Activated CD8-positive, alpha-beta memory T cell treated with anti-CD3 and anti-CD28 coated beads, Interleukin-2, amount 50 U/mL, for 1 hour (primary cell): ENCODE measurements around the gene CLDN5.

Source experiments
- DNase-seq: peaks from one replicate; pipeline ENCODE4 v3.0.0-alpha.2; 2020; ENCODE audit errors: extremely low read depth

Gene CLDN5

DNA sequence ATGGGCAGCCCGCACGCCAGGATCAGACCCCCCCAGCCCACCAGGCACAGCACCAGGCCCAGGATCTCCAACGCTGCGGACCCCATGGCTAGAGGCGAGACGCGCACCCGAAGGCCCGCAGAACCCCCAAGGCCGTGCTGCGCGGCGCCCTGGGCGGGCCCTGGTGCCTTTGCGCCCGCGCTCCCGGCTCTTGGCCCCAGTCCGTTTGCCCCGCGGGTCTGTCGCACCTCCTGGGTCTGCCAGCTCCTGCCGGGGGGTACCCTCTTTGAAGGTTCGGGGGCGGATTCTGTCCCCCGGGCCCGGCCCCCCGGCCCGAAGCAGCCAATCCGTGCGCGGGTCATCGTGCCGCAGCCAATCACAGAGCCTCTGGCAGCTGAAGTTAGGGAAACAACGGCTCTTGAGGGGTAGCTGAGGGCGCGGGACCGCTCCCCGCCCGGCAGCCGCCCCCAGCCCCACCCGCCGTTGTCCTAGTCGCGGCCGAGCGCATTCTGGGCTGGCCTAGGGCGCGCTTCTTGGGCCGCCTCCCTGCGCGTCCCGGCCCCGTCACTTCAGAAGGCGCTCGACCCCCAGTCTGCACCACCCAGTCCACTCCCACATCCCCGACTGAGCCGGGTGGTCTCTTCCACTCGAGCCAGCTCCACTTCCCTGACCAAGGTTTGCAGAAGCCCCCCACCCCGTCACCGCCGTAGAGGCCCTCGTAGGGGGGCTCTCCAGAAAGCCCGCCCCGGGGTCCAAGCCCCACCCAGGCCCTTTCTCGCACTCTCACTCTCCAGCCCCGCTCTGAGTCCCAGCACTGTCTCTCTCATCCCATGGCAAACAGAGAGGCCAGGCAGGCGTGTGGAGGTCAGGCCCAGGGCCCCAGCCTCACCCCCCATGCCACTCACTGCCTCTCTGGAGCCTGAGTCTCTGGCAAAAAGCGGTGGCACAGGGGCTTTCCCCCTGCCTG lies at the start of gene CLDN5:
TSS of gene CLDN5 (minus strand) at position 241 of the 946 bp plus-strand sequence. CDS start at position 86, 155 bp downstream.
- no peak for DNase-seq

- no peak for DNase-seq
Measured at GRCh38 chr22:19571995-19572394, 47.8 kb upstream of the CLDN5 start.

DNA sequence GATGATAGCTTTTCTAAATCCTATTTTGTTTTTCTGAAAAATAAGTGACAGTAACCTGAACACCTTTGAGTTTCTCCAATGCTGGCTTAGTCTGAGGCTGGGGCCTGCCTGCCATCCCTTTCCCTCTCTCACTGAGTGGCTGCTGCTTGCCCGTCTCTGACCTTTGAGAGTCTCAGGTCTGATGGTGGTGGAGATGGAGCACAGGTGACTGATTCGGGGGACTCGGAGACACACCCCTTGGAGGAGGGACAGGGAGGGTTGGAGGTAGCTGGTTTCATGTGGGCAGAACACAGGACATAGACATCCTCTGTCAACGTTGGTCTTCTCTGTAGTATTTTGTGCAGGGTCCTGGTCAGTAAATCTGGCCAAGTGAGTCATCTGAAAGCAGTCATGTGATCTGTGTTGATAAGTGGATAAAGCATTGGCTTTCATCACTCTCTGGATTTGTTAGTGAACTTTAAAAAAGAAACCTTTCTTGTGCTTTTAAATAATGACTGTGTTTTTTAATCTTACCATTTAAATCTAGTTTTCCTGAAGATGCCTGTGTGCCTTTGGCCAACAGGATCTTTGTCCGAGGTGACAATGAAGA lies 47.1 kb upstream of the CLDN5 start:
- no peak for DNase-seq

DNA sequence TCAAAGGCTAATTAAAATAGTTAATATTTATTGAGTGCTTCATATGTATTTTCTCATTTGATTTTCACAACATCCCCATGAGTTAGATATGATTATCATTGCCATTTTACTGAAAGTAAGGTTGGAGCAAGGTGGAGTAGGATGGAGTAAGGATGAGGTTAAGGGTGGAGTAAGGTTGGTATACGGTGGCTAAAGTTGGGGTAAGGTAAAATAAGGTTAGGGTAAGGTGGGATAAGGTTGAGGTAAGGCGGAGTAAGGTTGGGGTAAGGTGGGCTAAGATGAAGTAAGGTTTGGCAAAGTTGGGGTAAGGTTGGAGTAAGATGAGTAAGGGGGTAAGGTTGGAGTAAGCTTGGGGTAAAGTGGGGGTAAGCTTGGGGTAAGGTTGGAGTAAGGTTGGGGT lies 45.8 kb upstream of the CLDN5 start:
- DNase-seq: no peak

DNA sequence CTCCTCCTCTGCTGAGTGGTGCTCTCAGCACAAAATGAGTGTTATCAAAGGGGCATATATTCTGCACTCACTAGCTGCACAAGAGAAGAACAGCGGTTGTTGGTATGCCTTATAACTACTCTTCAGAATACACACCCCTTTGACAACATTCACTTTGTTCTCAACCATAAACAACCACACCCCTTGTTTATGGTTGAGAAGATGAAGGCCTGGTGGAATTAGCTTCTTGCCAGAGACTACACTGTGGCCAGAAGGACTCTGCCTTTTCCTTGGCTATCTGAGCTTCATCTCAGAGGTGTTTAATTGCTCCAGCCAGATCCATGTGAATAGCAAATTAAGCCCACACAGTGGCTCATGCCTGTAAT lies 45.0 kb upstream of the CLDN5 start:
- DNase-seq: no peak

DNA sequence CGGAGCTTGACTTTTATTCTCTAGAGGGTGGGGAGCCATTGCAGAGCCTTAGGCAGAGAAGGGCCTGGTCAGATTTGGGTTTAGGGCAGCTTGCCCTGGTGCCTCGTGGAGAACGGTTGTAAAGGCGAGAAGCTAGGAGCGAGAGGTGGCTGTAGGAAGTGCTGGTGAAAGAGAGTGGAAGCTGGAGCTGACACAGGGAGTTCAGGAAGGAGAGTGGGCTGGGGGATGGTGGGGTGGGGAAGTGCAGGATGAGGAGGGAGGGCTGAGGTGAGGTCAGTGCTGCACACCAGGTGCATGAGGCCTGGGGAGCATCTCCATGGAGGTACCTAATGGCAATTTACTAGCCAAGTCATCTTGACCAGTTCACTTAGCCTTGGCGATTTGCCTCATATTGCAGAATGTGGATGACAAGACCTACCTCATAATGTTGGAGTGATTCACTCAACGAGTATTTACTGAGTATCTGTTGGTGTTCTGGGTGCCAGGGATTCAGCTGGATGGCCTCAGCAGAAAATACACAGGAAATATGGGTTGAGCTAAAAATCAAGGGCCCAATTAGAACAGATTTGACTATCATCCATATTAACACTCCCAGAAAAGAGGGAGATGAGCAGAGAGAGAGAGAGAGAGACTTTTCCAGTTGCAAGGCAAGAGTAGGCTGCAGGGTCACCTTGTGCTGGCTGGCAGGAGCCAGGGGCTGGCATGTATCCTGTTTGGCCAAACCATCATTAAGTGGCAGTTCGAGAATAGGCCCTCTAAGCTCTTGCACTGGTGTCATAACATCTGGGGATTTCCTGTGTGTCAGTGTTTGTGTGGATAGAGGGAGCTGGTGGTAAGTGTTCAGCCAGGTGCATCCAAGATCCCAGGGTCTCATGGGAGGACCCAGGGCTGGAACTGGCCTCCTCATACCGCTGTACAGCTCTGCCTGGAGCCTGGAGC lies 44.4 kb upstream of the CLDN5 start:
- DNase-seq: no peak

- no peak for DNase-seq
Measured at GRCh38 chr22:19567157-19568009, 43.2 kb upstream of the CLDN5 start.

DNA sequence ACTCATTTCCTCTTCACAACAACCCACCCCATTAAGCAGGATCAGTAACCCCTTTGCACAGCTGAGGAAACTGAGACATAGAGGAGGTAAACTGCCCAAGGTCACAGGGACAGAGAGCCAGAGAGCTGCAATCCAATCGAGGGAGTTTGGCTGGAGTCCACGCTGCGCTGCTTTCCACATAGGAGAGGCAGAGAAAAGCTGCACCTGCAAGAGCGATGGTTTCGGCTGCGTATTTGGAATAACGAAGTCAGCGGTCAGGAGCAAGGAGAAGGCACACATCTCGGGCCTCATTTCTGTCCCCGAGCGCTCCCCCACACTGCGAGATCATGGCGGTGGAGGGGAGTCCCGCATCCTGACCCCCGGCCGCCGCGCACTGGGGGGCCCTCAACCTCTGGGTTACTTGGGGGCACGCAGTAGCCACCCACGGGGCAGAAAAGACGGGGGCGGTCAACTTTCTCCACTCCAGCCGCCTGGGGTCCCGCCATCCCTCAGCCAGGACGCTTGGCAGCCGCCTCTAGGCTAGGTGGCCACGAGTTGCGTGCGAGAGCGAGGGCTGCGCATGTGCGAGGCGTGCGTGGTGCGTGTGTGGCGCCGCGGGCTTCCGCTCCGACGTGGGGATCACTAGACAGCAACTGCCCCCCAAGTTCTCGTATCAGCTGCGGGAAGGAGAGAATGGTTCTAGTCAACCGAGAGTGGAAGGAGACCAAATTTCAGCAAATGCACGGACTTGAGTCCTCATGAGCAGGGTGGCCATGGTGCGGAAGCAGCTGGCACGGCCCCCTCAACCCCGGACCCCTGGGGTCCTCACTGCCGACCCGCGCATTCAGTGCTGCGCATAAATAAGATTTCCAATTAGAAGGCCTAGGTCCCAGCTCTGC lies 42.3 kb upstream of the CLDN5 start:
- DNase-seq: no peak

DNA sequence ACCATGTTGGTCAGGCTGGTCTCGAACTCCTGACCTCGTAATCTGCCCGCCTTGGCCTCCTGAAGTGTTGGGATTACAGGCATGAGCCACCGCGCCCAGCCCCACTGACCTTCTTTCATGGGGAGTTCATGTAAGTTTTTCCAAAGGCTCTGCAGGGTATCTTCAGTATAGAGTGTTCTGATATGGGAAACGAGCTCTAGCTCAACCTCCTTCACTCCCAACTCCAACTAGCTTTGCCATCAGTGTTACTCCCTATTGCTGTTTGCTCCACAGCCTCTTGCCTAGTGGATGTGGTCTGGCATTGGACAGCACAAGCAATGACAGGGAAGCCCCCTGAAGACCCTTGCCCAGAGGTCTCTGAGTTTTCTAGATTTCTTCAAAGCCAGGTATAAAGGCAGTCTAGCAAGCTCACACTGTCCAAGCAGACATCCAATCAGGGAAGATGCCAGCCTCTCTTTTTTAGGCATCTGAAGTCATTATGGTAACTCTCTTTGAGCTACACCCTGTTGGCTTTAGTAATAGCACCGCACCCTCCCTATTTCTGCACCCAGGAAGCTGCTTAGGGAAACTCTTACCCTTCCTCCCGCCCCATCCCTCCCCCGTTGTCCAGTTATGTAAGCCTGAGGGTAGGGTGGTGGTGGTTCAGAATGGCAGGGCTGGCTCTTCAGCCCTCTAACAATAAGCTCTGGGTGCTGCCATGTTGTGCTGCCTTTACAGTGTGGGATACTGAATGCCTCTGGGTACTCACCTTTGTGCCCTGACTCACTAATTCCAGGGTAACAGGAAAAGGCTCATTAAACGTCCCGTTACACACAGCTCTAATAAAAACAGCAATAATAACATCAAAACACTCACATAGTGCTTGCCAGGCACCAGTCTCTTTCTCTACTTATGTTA lies 41.4 kb upstream of the CLDN5 start:
- DNase-seq: no peak

GRCh38 chr22:19559956-19560355 lies 35.7 kb upstream of the CLDN5 start:
- DNase-seq: no peak

- DNase-seq: no peak
Measured at GRCh38 chr22:19559324-19559811, 35.2 kb upstream of the CLDN5 start.

GRCh38 chr22:19556963-19557545 lies 32.8 kb upstream of the CLDN5 start:
- DNase-seq: no peak

GRCh38 chr22:19555651-19556050 lies 31.4 kb upstream of the CLDN5 start:
- DNase-seq: no peak

- DNase-seq: no peak
Measured at GRCh38 chr22:19554834-19555404, 30.7 kb upstream of the CLDN5 start.

DNA sequence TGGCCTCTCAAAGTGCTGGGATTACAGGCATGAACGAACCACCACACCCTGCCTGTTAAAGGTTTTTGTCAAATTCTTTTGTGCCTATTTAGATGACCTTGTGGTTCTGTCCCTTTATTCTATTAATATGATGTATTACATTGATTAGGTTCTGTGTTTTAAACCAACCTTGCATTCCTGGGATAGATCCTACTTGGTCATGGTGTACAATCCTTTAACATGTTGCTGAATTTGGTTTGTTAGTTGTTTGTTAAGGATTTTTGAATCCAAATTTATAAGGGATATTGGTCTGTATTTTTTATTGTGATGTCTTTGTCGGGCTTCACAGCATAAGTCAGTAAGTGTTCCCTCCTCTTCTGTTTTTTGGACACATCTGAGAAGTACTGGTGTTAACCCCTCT lies 29.0 kb upstream of the CLDN5 start:
- no peak for DNase-seq

DNA sequence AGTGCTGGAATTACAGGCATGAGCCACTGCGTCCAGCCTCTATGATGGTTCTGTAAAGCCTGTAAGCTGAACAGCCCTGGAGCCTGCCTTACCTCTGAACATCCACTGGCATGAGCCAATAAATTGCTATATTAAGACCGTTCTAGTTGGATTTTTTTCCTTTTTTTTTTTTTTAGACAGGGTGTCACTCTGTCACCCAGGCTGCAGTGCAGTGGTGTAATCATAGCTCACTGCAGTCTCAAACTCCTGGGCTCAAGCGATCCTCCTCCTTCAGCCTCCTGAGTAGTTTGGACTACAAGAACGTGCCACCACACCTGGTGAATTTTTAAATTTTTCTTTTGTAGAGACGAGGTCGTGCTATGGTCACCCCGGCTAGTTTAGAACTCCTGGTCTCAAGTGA lies 26.2 kb upstream of the CLDN5 start:
- no peak for DNase-seq

GRCh38 chr22:19549428-19549827 lies 25.2 kb upstream of the CLDN5 start:
- DNase-seq: no peak

- DNase-seq: no peak
Measured at GRCh38 chr22:19548964-19549363, 24.8 kb upstream of the CLDN5 start.
